ENCODE results near the gene HOXA11. TPM values are rescaled to one million over a fixed set of nuclear protein-coding genes. Genes with fewer than 3 reads are reported as not detected.

The HOXA11 gene
- total RNA-seq, 6 donors from 2014 or later, result not detected

Small RNA genes within 50 kb of the gene (small RNA-seq; reads per million reads assigned to genes)
- gene AC004080.5 (0 reads per million in 4 donors), gene RF02140 (0 reads per million in 4 donors), gene RF02141 (0 reads per million in 4 donors)

Other genes with a start within 250 kb of the HOXA11 start
- gene HOXA1, start 89.2 kb downstream of the HOXA11 start, total RNA-seq, result 1 to 10 TPM in 1 of 6 donors, under 1 TPM in 2, not detected in 3; 0.46 to 2.1 (median 0.64) TPM
- gene HOXA2, start 82.5 kb downstream of the HOXA11 start, total RNA-seq, result 1 to 10 TPM in 2 of 6 donors, under 1 TPM in 3, not detected in 1; 0.30 to 3.0 (median 0.86) TPM
- 10 to 100 TPM in 1 of 6 donors, 1 to 10 TPM in 5; 1.5 to 10.5 (median 6.2) TPM for gene HOXA4, start 54.5 kb downstream of the HOXA11 start, total RNA-seq
- gene HOXA5, start 41.6 kb downstream of the HOXA11 start, total RNA-seq, result 10 to 100 TPM in 5 of 6 donors, 1 to 10 TPM in 1; 7.8 to 79.9 (median 16.9) TPM
- gene HOXA6, start 37.5 kb downstream of the HOXA11 start, total RNA-seq, result 1 to 10 TPM in 4 of 6 donors, under 1 TPM in 1, not detected in 1; 0.61 to 8.4 (median 4.0) TPM
- gene HOXA3, start 32.6 kb downstream of the HOXA11 start, total RNA-seq, result 10 to 100 TPM in 1 of 6 donors, 1 to 10 TPM in 3, under 1 TPM in 2; 0.20 to 11.4 (median 3.5) TPM
- 1 to 10 TPM in 3 of 6 donors, under 1 TPM in 1, not detected in 2; 0.46 to 3.3 (median 2.5) TPM for gene HOXA7, start 28.6 kb downstream of the HOXA11 start, total RNA-seq
- 1 to 10 TPM in 2 of 6 donors, under 1 TPM in 3, not detected in 1; 0.30 to 6.1 (median 0.49) TPM for gene HOXA9, start 19.7 kb downstream of the HOXA11 start, total RNA-seq
- gene HOXA10, start 10.9 kb downstream of the HOXA11 start, total RNA-seq, result under 1 TPM in 2 of 6 donors, not detected in 4; 0.15 to 0.24 TPM
- gene HOXA13, start 14.9 kb upstream of the HOXA11 start, total RNA-seq, result not detected
- gene EVX1, start 57.6 kb upstream of the HOXA11 start, total RNA-seq, result not detected